Cardiac ventricle fibroblast (primary cell): ENCODE results near the gene CPO. TPM values are rescaled to one million over a fixed set of nuclear protein-coding genes. Genes with fewer than 3 reads are reported as not detected.

Experiments
- total RNA-seq: library from RNA; depleted of rRNA; stranded (reverse); fragments of >200 nt; gene quantifications from 2 replicates; pipeline ENCODE4 v1.2.3, GENCODE V29; 2015

The CPO gene, protein sequence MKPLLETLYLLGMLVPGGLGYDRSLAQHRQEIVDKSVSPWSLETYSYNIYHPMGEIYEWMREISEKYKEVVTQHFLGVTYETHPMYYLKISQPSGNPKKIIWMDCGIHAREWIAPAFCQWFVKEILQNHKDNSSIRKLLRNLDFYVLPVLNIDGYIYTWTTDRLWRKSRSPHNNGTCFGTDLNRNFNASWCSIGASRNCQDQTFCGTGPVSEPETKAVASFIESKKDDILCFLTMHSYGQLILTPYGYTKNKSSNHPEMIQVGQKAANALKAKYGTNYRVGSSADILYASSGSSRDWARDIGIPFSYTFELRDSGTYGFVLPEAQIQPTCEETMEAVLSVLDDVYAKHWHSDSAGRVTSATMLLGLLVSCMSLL
- total RNA-seq: not detected in 2 replicates

DNA sequence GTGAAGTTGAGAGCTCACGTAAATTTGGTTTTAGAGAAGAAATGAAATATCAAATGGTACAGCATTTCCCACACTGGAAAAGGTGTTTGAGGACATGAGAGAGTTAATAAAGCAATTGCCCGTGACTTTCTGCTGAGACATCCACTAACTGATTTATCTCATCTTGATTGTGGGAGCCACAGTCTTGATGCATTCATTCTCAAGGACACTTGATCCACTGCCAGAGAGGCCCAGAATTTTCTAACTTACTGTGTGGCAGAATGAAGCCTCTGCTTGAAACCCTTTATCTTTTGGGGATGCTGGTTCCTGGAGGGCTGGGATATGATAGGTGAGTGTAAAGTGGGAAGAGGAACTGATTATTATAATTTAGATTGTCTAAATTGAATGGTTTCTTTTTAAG lies at the start of gene CPO:
Gene CPO (plus strand): TSS at position 179 of the 400 bp plus-strand sequence. CDS start 82 bp downstream, at position 261.

Other genes with a start within 250 kb of the CPO start
- gene DYTN, start 221.1 kb upstream of the CPO start, total RNA-seq: not detected in 2 replicates
- 0.64 and 0.75 TPM in 2 replicates for gene MDH1B, start 174.2 kb upstream of the CPO start, total RNA-seq
- 14.7 and 21.5 TPM in 2 replicates for gene FASTKD2, start 173.9 kb upstream of the CPO start, total RNA-seq
- gene KLF7, start 226.4 kb downstream of the CPO start, total RNA-seq: 10.1 and 11.1 TPM in 2 replicates